Hepatocyte (in vitro differentiated cells): ENCODE results near the gene GLT8D1. TPM values are rescaled to one million over a fixed set of nuclear protein-coding genes. Genes with fewer than 3 reads are reported as not detected.
A peak's percentile ranks its signal among the peaks of the same experiment; 100 is the strongest.

Experiments used
- DNase-seq: peaks from one replicate; pipeline ENCODE4 v3.0.0-alpha.2; 2016; ENCODE audit warnings: low spot score
- H2AFZ ChIP-seq: fragments of 200-600 bp; sonication (generic); 2 replicates; pipeline ENCODE4 v1.6.0; 2016; ENCODE audit warnings: antibody characterized with exemption, mild to moderate bottlenecking
- H3K27ac ChIP-seq: fragments of 200-600 bp; sonication (generic); 2 replicates; pipeline ENCODE4 v1.5.1; 2016; ENCODE audit warnings: mild to moderate bottlenecking
- H3K27me3 ChIP-seq: fragments of 200-600 bp; sonication (generic); 2 replicates; pipeline ENCODE4 v1.6.1; 2016
- H3K36me3 ChIP-seq: fragments of 200-600 bp; sonication (generic); replicated peaks from 2 replicates; pipeline ENCODE4 v1.5.1; 2016; ENCODE audit warnings: low read depth; ENCODE audit not compliant: insufficient read depth
- H3K4me1 ChIP-seq: fragments of 200-600 bp; sonication (generic); 2 replicates; pipeline ENCODE4 v1.5.1; 2016; ENCODE audit warnings: mild to moderate bottlenecking, moderate library complexity; ENCODE audit not compliant: insufficient read depth
- H3K4me2 ChIP-seq: fragments of 200-600 bp; sonication (generic); 2 replicates; pipeline ENCODE4 v1.6.0; 2016
- H3K4me3 ChIP-seq: fragments of 200-600 bp; sonication (generic); 2 replicates; pipeline ENCODE4 v1.5.1; 2016; ENCODE audit warnings: mild to moderate bottlenecking
- H3K79me2 ChIP-seq: fragments of 200-600 bp; sonication (generic); 2 replicates; pipeline ENCODE4 v1.6.0; 2017; ENCODE audit warnings: mild to moderate bottlenecking
- H3K9me2 ChIP-seq: fragments of 200-600 bp; sonication (generic); replicated peaks from 2 replicates; pipeline ENCODE4 v1.6.0; 2017; ENCODE audit warnings: mild to moderate bottlenecking; ENCODE audit not compliant: insufficient read depth
- H3K9me3 ChIP-seq: fragments of 200-600 bp; sonication (generic); 2 replicates; pipeline ENCODE4 v1.5.1; 2016; ENCODE audit warnings: low read depth, mild to moderate bottlenecking
- H4K20me1 ChIP-seq: fragments of 200-600 bp; sonication (generic); 2 replicates; pipeline ENCODE4 v1.6.0; 2016; ENCODE audit warnings: mild to moderate bottlenecking; ENCODE audit not compliant: insufficient read depth, poor library complexity, severe bottlenecking
- EZH2 ChIP-seq: fragments of 200-600 bp; sonication (generic); IDR thresholded peaks from 2 replicates; pipeline ENCODE4 v1.6.1; 2016; ENCODE audit warnings: antibody characterized with exemption, mild to moderate bottlenecking, borderline replicate concordance
- EZH2phosphoT487 ChIP-seq: fragments of 200-600 bp; sonication (generic); IDR thresholded peaks from one replicate; pipeline ENCODE4 v1.6.1; 2018; ENCODE audit warnings: antibody characterized with exemption, mild to moderate bottlenecking, low read depth, moderate library complexity; ENCODE audit not compliant: unreplicated experiment, severe bottlenecking
- WGBS: methylation state at CpG from one replicate; pipeline ENCODE4 v1.1.6; 2016; ENCODE audit warnings: low lambda C conversion rate; ENCODE audit errors: missing lambda C conversion rate; 5-methylcytosine and 5-hydroxymethylcytosine counted together
- polyA plus RNA-seq: library from polyadenylated mRNA; unstranded; fragments of >200 nt; fragmentation: Nextera tagmentation; extraction: Ambion mirVana; gene quantifications from 2 replicates; pipeline ENCODE4 v1.2.1, GENCODE V29; 2016
- total RNA-seq: library from RNA; depleted of rRNA; stranded (reverse); fragments of >200 nt; gene quantifications from 2 replicates; pipeline ENCODE4 v1.2.3, GENCODE V29; 2014
- TF ChIP-seq, protein P1 (sequence below): fragments of 200-600 bp; sonication (generic); IDR thresholded peaks from 2 replicates; pipeline ENCODE4 v1.5.1; 2016; ENCODE audit warnings: antibody characterized with exemption, mild to moderate bottlenecking; ENCODE audit not compliant: poor library complexity

Gene GLT8D1
- total and polyA plus RNA-seq, 2 experiments from 2014 or later = 79.9 to 97.9 TPM

DNA sequence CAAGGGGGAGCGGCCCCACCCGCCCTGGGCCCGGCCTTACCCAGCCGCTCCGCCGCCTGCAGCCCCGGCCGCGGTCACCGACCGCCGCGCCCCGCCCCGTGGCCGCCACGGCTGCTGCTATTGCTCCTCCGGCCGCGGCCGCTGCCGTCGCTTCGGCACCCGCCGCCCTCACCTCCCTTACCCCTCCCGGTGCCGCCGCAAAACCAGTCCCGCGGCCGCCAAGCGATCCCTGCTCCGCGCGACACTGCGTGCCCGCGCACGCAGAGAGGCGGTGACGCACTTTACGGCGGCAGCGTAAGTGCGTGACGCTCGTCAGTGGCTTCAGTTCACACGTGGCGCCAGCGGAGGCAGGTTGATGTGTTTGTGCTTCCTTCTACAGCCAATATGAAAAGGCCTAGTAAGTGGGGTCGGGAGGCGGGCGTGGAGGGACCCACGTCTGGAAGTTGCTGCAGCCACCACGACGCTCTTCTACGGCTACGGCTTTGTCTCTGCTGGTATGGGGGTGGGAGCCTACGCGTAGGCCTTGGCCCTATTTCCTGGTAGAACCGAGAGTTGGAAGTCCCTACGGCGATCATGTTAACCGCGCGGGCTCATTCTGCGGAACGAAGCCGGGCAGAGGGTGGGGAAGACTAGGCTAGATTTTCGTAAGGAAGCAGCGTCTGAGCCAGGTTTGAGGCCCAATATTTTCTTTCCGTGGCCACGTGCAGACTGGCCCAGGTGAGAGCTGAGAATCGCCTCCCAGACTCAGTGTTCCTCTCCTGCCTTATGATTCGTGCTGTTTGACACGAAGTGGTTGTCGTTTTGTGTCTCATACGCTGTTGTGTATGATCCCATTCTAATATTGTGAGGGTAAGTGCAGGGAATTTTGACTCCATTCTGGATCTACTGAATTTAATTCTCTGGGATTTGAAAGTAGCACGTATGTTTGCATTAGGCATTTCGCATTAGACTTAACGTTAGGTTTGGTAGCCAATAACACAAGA lies 19.6 kb downstream of the GLT8D1 start, which contains the start of the genes GNL3 and PBRM1:
Gene GNL3, plus strand, starts transcription at position 324 of the 983 bp plus-strand sequence. Its CDS starts 61 bp downstream, at position 385.
Gene PBRM1, minus strand, starts transcription at position 205 of the 983 bp plus-strand sequence.
- Histone ChIP-seq H3K9me2 (no peaks in the 10 kb centered on the region), H3K4me1 (peaks cover 24% of the 10 kb centered on the region), H3K4me3 (peak within 1 kb of the TSS; percentile 86), H2AFZ (peak within 1 kb of the TSS; percentile 68), H3K4me2 (peak within 1 kb of the TSS; percentile 96), H3K9me3 (no peaks in the 10 kb centered on the region), H3K36me3 (peaks cover 3% of the 10 kb centered on the region), H3K27me3 (no peaks in the 10 kb centered on the region), H3K27ac (peak within 1 kb of the TSS; percentile 99), H4K20me1 (peaks cover 5% of the 10 kb centered on the region), H3K79me2 (peaks cover 86% of the 10 kb centered on the region)
- under 1% methylated on average over 76 of the region's 82 CpGs for WGBS
- peak; percentile 97 for DNase-seq
- TF ChIP-seq, protein P1, sequence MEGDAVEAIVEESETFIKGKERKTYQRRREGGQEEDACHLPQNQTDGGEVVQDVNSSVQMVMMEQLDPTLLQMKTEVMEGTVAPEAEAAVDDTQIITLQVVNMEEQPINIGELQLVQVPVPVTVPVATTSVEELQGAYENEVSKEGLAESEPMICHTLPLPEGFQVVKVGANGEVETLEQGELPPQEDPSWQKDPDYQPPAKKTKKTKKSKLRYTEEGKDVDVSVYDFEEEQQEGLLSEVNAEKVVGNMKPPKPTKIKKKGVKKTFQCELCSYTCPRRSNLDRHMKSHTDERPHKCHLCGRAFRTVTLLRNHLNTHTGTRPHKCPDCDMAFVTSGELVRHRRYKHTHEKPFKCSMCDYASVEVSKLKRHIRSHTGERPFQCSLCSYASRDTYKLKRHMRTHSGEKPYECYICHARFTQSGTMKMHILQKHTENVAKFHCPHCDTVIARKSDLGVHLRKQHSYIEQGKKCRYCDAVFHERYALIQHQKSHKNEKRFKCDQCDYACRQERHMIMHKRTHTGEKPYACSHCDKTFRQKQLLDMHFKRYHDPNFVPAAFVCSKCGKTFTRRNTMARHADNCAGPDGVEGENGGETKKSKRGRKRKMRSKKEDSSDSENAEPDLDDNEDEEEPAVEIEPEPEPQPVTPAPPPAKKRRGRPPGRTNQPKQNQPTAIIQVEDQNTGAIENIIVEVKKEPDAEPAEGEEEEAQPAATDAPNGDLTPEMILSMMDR = no peak
- no peak for TF ChIP-seq EZH2
- TF ChIP-seq EZH2phosphoT487 = no peak

DNA sequence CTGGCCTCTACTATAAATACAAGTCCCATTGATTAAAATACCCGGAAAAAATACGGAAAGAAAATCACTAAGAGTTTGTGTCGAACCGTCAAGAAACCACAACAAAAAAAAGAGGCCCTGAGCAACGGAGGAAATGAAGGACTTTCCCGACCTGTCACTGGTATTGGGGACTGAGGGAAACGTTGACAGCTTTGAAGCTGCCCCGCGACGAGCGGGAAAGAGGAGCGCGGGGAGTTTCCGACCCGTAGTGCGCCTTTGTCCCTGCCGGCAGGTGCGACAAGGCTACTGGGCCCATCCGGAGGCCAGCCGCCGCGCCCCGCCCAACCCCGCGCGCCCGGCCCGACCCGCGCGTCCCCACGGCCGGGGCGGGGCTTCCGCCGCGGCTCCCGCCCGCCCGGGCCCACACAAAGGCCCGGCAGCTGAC lies 20.3 kb downstream of the GLT8D1 start:
- H3K79me2 ChIP-seq = peaks cover 91% of the 10 kb centered on the region
- TF ChIP-seq, protein P1 = no peak
- TF ChIP-seq EZH2 = no peak
- TF ChIP-seq EZH2phosphoT487 = no peak
- H3K4me2 ChIP-seq = peak overlapping the region; percentile 81
- H3K4me3 ChIP-seq = peak overlapping the region; percentile 86
- DNase-seq = peak; percentile 92
- H3K9me3 ChIP-seq = no peaks in the 10 kb centered on the region
- no peaks in the 10 kb centered on the region for H3K9me2 ChIP-seq
- H3K27me3 ChIP-seq = no peaks in the 10 kb centered on the region
- peaks cover 3% of the 10 kb centered on the region for H3K36me3 ChIP-seq
- H3K27ac ChIP-seq = peak overlapping the region; percentile 99
- 3% methylated on average over 29 of the region's 41 CpGs for WGBS
- H2AFZ ChIP-seq = peak overlapping the region; percentile 66
- H4K20me1 ChIP-seq = peaks cover 5% of the 10 kb centered on the region
- H3K4me1 ChIP-seq = peaks cover 24% of the 10 kb centered on the region

DNA sequence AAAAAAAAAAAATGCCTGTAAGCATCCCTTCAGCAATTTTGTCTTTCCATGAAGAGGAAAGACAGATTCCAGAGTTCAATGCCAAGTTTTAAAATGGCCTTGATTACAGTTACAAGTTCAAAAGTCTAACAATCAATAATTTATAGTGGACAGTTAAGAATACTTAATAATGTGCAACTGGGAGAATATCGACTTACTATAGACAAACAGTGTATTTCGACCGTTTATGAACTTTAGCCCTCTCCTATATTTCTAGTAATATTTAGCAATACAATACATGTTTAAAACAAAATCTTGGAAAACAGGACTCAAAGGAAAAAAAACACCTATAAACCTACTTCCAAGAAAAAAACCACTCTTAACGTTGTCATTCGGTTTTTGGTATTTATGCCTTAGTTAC lies 21.4 kb downstream of the GLT8D1 start:
- Histone ChIP-seq H4K20me1 (peaks cover 5% of the 10 kb centered on the region), H3K27me3 (no peaks in the 10 kb centered on the region), H3K36me3 (no peaks in the 10 kb centered on the region), H3K9me3 (no peaks in the 10 kb centered on the region), H3K4me3 (peak overlapping the region; percentile 86), H3K27ac (peak overlapping the region; percentile 99), H3K79me2 (peaks cover 92% of the 10 kb centered on the region), H3K9me2 (no peaks in the 10 kb centered on the region), H2AFZ (no peak overlapping the region), H3K4me2 (peak overlapping the region; percentile 81), H3K4me1 (peaks cover 28% of the 10 kb centered on the region)
- 76% methylated on average over 5 of the region's 5 CpGs for WGBS
- TF ChIP-seq, protein P1 = no peak
- TF ChIP-seq EZH2 = no peak
- no peak for TF ChIP-seq EZH2phosphoT487
- DNase-seq = no peak
